ENCODE results near the gene STK38.

STK38 gene

DNA sequence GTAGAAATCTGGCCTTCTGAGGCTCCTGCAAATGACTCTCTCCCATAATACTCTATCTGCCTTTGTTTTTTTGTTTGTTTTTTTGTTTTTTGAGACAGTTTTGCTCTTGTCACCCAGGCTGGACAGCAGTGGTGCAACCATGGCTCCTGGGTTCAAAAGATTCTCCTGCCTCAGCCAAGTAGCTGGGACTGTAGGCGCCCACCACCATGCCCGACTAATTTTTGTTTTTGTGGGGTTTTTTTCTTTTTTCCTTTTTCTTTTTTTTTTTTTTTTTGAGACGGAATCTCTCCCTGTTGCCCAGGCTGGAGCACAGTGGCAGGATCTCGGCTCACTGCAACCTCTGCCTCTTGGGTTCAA lies 16.6 kb upstream of the STK38 start:
- DNase-seq (ENCODE audit: low read depth): no peak

DNA sequence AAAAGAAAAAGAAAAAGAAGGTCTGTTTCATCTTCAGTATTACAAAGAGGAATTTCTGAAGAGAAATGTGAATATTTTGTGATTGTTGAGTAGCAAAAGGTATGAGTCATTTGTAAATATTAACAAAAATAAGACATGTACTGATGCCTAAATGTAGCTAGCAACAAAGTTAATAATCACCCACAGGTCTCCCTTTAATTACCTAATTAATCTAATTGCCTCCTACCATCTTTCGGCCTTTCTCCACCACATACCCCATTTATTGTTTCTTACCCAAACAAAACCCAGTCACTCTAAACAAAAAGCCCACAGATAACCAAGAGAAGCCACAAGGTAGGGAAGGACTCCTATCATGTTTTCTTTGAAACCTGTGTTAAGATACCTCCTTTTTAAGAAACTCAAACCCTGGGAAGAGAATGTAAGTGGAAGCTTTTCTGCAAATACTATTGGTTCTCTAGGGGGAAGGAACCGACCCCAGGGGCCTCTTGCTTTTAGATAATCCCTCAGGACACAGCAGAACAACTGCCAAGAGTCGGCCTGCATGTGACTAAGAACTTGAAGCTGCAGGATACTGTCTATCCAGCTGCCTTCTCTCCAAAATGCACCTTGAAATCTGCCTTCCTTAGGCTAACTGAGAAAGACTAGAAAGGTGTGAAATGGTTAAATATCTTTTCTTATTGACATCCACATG lies 16.1 kb upstream of the STK38 start:
- DNase-seq (ENCODE audit: low read depth): no peak

DNA sequence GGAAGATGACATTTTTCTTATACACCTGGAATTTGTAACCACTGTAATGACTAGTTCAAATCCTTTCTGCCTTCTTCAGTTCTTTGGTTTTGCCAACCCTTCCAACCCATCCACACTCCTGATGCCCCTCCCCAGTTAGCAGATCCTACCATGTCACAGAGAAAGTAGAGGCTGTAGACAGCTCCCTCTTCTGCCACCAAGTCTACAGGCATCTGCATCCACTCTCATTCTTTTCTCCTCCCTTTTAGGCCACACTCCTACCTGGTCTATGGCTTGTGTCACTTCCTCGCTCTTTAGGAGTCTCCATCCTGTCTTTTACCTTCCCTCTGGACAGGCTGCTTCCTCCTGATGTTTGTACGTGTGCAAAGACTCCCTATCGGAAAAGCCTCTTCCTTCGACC lies 13.5 kb upstream of the STK38 start:
- no peak for DNase-seq (ENCODE audit: low read depth)

DNA sequence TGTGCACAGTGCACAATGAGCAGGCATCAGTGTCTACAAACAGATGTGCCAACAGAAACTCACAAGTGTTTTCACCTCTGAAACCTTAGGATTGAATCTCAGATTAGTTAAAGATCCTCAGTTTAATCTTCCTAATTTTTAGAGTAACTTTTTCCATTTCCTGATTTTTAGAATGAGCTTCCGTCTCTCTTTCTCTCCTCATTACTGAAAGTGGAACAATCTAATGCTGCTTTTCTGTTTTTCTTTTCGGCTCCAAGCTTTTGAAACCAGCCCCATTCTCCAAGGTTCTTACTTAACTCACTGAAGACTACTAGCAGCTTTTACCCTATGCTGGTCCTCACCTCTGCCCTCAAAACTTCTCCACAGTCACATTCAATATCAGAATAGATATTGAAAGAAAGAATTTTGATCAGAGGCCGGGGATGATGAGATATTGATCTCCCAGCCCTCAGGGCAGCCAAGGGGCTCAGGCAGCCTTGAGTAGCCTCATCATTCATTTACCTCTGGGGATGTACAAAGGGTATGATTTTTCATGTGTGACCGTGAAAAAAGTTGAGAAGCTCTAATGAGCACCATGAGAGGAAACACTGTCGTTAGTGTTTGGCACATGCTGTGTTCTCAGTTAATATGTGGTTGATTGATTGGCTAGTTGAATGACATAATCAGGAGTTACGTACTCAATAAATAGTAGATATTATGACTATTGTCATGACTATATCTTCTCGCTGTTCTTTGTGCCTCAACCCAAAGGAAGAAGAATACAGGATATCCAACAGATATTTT lies 11.9 kb upstream of the STK38 start:
- no peak for DNase-seq (ENCODE audit: low read depth)

DNA sequence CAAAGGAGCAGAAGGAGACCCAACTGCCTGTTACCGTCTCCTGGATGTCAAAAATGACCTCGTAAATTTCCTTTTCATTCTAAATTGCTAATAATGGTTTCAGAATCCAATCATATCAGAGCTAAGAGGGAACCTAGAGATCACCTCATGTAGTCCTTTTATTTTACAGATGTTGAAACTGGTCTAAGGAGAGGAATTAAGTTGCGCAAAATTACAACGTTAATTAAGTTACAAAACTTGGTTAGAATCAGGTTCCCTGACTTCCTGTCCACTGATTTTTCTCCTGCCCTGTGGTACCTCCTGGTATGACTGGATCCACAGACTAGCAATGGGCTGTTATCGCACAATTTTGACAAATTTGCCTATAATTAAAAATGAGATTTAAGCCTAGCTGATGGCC lies 9.0 kb upstream of the STK38 start:
- DNase-seq (ENCODE audit: low read depth): no peak

DNA sequence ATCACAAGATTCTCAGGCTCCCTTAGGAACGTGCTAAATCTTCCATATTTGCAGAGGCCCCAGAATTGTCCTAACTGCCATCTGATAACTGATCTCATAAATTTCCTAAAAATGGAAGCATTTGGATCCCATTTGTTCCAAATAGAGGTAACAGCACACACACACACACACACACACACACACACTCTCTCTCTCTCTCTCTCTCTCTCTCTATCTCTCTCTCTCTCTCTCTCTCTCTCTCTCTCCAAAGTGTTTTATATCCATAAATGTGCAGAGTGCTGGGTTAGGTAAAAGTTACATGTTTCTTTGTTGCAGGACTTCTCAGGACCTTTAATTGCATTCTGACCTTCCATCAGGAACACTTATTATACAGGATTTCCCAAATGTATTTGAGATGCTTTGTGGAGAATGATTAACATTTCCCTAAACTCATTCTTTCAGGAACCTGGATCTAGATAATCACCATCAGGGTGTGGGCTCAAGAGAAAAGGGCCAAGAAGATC lies 8.5 kb upstream of the STK38 start:
- no peak for DNase-seq (ENCODE audit: low read depth)

DNA sequence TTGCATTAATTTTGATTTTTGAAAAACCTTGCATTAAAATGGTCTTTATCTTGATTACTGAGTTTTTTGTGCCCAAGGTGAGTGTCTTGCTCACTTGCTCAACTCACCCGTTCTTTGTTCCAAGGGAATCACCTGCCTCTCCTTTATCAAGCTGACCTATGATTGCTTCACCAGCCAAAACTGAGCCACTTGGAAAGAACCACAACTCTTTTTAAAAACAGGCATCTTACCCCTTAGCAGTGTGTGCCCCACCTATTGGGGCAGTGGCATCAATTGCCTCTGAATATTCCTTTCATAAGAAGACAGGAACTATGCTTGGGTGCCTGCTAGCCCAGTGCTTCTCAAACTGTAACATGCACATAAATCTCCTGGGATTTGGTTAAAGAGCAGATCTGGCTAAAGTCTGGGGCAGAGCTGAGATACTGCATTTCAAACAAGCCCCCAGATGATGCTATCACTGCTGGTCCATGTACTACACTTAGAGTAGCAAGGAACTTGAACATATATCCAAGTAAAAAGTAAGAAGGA lies 3.3 kb upstream of the STK38 start:
- DNase-seq (ENCODE audit: low read depth): no peak

DNA sequence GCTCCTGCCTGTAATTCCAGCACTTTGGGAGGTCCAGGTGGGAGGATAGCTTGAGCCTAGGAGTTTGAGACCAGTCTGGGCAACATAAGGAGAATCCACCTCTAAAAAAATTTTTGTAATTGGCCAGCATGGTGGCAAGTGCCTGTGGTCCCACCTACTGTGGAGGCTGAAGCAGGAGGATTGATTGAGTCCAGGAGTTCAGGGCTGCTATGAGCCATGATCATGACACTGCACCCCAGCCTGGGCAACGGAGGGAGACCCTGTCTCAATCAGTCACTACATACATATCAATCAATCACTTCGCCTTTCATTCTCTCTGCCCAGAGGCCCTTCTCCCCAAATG lies 1.1 kb upstream of the STK38 start:
- no peak for DNase-seq (ENCODE audit: low read depth)

DNA sequence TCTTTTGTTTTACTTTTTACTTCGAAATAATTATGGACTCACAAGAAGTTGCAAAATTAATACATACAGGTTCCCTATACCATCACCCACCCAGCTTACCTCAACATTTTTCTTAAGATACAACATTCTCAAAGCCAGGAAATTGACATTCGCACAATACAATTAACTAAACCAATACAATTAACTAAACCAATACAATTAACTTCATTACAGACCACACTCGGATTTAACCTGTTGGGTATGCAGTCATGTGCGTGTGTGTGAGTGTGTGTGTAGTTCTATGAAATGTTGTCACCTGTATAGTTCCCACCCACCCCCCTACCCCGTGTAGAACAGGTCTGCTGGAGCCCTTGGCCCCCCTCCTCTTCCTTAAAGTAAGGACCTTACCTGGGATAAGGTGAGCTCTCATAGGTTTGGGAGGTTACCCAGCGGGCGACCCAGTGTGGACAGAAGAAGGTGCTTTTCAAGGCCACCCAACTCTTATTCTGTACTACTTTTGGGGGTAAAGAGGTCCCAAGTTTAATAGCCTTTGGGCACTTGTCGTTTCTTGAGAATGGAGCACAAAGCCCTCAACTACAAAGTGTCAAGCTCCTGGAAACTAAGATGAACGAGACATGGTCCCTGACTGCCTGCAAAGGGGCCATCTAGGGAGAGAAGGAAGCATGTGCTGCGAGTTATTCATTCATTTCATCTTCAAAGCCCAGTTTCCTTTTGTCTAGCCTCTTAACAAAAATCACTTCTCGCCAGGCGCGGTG lies 544 bp upstream of the STK38 start:
- DNase-seq (ENCODE audit: low read depth): no peak

DNA sequence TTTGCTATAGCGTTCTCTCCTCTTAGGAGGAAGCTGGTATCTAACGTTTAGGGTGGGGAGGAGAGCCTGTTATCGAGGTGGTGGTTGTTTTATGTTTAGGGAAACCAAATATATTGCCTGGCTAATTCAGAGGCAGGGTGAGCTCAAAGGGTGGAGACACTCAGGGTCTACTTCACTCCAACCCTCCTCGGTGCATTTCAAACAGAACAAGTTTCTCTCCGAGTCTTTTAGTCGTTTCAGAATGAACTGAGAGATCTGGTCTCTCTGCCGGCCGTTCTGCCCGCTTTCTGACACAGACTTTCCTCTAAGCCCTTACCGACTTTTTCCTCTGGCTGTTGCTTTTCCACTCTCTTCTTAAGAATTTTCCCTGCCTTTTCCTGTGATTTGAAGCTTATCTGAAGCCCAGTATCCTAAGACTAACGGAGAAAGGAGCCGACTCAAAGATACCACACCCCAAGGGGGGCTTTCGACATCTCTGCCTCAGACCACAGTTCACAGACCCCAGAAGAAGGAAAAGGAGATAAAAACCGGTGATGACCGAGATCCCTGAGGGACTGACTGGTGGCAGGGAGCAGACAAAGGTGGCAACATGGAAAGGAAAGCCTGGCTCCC lies 865 bp downstream of the STK38 start:
- DNase-seq (ENCODE audit: low read depth): no peak

DNA sequence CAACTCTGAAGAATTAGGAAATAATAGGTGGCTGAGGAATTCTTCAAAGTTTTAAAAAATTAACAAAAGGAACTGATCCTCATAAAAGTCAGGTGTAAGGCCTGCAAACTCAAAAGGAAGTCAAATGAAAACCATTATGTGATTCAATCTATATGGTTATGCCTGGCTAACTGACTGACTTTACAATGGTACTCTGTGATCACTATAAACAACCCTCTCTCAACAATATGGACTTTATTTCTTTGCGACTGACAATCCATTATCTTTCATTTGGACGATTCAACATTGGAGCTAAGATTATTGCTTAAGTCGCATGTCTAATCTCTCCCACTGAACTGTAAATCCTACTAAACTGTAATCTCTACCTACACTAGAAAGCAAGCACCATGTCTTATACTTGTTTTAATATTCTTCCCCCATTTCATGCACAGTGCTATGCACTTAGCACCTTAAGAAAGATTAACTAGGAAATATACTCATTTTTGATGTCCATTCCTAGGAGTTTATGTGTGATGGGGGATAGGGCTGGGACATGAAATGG lies 1.4 kb downstream of the STK38 start:
- no peak for DNase-seq (ENCODE audit: low read depth)

DNA sequence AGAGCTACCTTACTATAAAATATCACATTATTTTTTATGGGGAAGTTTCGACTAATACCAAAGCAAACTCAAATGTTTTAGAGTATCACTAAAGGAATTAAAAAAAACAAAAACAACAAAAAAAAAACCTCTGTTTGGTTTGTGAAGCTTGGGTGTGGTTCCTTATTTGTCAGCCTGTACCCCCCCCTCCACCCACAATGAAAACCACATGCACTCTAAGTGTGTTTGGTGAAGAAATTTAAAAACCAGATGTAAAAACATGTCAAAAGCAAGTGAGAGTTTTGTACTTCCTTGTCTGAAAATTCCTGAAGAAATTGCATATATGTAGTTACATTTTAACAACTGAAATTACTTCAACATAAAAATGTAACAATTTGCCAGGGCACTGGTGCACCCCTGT lies 3.1 kb downstream of the STK38 start:
- peak; percentile 71 for DNase-seq (ENCODE audit: low read depth)

DNA sequence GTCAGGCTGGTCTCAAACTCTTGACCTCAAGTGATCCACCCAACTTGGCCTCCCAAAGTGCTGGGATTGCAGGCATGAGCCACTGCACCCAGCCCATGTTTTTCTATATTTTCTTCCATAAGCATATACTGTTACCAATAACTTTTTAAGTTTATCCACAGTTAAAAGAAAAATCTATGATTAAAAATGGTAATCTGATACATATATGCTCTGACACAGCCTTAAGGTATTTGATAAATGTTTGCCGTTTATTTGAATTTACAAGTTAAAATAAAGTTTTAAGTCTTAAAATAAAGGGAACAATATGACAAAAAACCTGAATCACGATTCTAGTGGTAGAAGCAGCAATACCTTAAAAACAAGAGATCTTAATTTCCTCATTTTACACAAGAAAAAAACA lies 5.2 kb downstream of the STK38 start:
- peak; percentile 12 for DNase-seq (ENCODE audit: low read depth)

DNA sequence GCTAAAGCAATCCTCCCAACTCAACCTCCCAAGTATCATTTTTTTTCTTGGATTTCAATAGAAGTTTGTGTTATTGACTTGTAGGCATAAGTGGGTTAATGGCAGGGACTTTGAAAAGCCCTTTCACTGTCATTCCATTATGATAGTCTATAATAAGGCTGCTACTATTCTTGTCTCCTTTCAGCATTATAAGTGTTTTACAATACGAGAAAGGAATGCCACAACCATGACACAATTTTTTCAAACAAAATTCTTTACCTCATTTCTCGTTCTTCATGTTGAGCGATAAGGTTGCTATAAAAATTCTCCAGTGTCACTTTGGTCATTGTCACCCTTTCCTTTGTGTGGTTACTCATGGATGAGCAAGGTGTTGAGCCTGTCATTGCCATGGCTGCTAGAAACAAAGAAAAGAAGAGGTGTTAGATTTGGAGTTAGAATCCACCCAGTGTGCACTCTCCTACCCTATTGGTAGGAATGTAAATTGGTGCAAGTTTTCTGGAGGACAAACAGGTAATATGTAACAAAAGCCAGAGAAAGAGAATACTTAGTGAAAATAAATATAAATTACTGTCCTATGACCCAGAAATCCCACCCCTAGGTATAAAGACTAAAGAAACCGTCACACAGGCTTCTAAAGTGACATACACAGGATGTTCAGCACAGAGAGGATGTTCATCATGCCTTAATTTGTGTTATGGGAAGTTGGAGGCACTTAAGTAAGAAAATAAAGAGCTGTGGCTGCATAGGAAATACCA lies 7.3 kb downstream of the STK38 start:
- DNase-seq (ENCODE audit: low read depth): no peak

DNA sequence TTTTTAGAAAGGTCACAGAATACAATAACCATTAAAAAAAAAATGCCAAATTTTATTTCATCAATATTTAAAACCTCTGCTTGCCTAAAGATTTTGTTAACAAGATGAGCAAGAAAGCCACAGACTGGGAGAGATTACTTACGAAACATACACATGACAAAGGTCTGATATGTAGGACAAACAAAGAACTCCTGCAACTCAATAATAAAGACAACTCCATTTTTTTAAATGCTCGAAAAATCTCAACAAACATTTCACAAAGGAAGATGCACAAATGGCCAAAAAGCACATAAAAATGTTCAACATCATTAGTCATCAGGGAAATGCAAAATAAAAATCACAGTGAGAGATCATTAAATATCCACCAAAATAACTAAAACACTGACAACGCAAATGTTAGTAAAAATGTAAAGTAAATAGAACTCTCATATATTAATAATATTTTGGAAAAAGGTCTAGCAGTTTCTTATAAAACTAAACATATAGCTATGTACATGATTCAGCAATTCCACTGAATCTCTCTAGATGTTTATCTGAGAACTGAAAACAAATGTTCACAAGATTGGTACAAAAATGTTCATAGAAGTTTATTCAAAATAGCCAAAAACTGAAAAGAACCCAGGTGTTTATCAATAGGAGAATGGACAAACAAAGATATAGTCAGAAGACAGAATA lies 10.3 kb downstream of the STK38 start:
- no peak for DNase-seq (ENCODE audit: low read depth)

DNA sequence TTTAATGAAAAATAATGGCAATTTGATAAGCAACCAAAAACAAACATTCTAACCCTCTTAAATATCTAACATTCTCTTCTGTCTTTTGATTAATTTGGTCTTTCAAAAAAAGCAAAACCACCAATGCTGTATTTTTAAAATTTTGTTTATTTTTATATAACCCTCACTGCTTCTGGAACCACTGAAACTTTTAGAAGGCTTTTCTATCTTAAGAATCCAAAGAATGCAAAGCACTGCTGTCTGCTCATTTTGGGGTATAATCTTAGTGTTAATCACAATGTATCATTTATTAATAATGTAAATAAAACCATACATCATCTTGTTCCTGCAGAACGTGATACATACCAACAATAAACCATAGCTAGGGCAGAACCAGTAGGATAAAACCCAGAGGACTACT lies 14.0 kb downstream of the STK38 start:
- no peak for DNase-seq (ENCODE audit: low read depth)

DNA sequence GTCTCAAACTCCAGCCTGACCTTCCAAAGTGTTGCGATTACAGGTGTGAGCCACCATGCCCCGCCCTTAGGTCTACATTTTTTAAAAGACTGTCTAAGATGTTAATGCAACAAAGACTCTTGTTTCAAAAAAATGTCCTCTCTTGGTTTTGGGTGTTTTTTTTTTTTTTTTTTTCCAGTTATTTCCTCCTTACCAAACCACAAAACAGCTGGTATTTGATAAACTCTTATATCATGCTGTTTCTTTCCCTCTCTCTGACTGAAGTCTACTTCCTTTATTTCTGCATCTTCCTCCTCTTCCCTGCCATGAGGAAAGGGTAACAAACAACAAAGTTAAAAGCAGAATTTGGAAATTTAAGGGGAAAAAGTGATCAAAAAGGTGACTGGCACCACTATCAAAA lies 21.2 kb downstream of the STK38 start:
- no peak for DNase-seq (ENCODE audit: low read depth)

DNA sequence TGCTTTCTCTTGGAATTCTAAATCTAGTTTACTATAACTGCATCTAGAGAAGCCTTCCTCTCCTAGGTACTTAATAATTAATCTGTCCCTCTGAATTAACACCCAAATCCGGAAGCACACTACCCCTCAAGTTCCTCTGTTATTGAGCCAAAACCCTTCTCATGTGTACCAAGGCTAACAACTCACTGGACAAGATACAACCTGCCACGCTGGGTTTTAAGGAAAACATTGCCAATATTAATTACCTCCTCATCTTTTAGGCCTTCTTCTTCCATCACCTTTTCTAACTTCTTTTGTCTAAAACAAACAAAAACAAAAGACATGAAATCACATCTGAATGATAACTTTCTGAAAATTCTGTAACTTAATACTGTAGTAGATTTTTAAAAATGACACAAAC lies 21.9 kb downstream of the STK38 start:
- DNase-seq (ENCODE audit: low read depth): no peak

DNA sequence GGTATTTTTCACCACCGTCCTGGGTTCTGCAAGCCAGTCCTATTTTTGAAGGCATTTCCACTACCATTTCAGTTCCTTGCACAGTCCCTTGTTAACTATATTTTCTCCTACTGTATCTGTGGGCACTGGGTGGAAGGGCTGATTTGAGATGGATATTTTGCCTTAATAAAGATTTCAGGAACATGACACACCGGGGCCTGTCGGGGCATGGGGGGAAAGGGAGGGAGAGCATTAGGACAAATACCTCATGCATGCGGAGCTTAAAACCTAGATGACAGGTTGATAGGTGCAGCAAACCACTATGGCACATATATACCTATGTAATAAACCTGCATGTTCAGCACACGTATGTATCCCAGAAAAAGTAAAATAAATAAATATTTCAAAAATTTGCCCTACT lies 22.4 kb downstream of the STK38 start:
- DNase-seq (ENCODE audit: low read depth): no peak

DNA sequence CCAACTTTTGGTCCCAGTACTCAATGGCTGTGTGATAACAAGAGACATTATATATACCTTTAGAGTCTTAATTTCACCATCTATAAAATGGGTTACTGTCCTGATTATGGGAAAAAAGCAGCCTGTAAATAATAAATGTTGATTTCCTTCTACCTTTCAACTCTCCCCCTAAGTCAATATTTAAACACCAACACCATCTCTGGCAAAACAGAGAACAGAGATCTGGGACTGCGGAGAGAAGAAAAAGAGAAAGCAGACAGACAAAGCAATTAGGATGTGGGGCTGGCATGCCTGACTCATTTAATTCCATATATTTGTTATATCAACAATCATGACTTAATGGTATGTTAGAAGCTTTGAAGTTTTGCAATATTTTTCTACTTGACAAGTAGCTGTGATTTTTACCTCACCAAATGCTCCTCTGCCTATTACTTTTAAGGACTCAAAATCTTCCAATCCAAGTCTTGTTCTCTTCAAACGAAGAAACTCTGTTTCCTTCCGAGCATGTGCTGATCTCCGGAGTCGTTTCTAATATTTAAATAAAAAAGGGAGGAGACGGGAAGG lies 23.3 kb downstream of the STK38 start:
- DNase-seq (ENCODE audit: low read depth): no peak

DNA sequence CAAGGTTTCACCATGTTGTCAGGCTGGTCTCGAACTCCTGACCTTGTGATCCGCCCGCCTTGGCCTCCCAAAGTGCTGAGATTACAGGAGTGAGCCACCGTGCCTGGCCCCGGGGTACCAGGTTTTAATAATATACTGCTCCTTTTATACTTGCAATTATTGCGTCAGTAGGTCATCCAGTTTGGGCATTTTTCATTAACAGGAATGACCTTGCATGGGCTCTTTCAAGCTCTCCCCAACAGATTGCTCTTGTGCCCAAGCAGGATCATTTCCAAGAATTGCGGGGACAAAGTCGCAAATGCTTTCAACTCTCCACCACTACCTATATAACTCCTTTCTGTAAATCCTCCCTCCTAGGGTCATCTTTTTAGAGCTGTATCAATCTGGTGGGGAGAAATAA lies 23.8 kb downstream of the STK38 start:
- no peak for DNase-seq (ENCODE audit: low read depth)
